Smooth muscle cell (in vitro differentiated cells): ENCODE data around the gene ITPK1. TPM values are rescaled to one million over a fixed set of nuclear protein-coding genes. Genes with fewer than 3 reads are reported as not detected.

Experiments
- DNase-seq: peaks from one replicate; lab custom pipeline; 2025; ENCODE audit not compliant: unreplicated experiment; lab: John Stamatoyannopoulos, UW
- H2AFZ ChIP-seq: fragments of 200-600 bp; sonication (generic); 2 replicates; pipeline ENCODE4 v1.6.0; 2016; ENCODE audit warnings: antibody characterized with exemption, low read depth, mild to moderate bottlenecking
- H3F3A ChIP-seq: fragments of 200-600 bp; sonication (generic); 2 replicates; pipeline ENCODE4 v1.6.0; 2017; ENCODE audit warnings: antibody characterized with exemption, low read depth
- H3K27ac ChIP-seq: fragments of 200-600 bp; sonication (generic); 2 replicates; pipeline ENCODE4 v1.5.1; 2016; ENCODE audit warnings: low read depth, mild to moderate bottlenecking
- H3K27me3 ChIP-seq: fragments of 200-600 bp; sonication (generic); 2 replicates; pipeline ENCODE4 v1.6.1; 2016; ENCODE audit warnings: low read depth, mild to moderate bottlenecking
- H3K36me3 ChIP-seq: fragments of 200-600 bp; sonication (generic); 2 replicates; pipeline ENCODE4 v1.5.1; 2016; ENCODE audit warnings: low read depth
- H3K4me1 ChIP-seq: fragments of 200-600 bp; sonication (generic); 2 replicates; pipeline ENCODE4 v1.5.1; 2016; ENCODE audit warnings: low read depth
- H3K4me2 ChIP-seq: fragments of 200-600 bp; sonication (generic); 2 replicates; pipeline ENCODE4 v1.6.0; 2016; ENCODE audit warnings: mild to moderate bottlenecking
- H3K4me3 ChIP-seq: fragments of 200-600 bp; sonication (generic); 2 replicates; pipeline ENCODE4 v1.5.1; 2016; ENCODE audit warnings: mild to moderate bottlenecking
- H3K79me2 ChIP-seq: fragments of 200-600 bp; sonication (generic); 2 replicates; pipeline ENCODE4 v1.6.0; 2016; ENCODE audit warnings: low read depth, mild to moderate bottlenecking
- H3K9ac ChIP-seq: fragments of 200-600 bp; sonication (generic); 2 replicates; pipeline ENCODE4 v1.6.0; 2016; ENCODE audit warnings: low read depth
- H3K9me3 ChIP-seq: fragments of 200-600 bp; sonication (generic); replicated peaks from 2 replicates; pipeline ENCODE4 v1.5.1; 2016; ENCODE audit warnings: low read depth
- H4K20me1 ChIP-seq: fragments of 200-600 bp; sonication (generic); 2 replicates; pipeline ENCODE4 v1.6.0; 2016; ENCODE audit warnings: low read depth
- CTCF ChIP-seq: fragments of 200-600 bp; sonication (generic); IDR thresholded peaks from 2 replicates; pipeline ENCODE4 v1.5.1; 2017; ENCODE audit warnings: borderline replicate concordance, mild to moderate bottlenecking, antibody characterized with exemption; ENCODE audit not compliant: insufficient read depth, poor library complexity, severe bottlenecking
- WGBS: methylation state at CpG from one replicate; pipeline ENCODE4 v1.1.7; 2016; ENCODE audit warnings: low lambda C conversion rate; 5-methylcytosine and 5-hydroxymethylcytosine counted together
- polyA plus RNA-seq: library from polyadenylated mRNA; unstranded; fragments of >200 nt; fragmentation: Nextera tagmentation; extraction: Ambion mirVana; gene quantifications from 2 replicates; pipeline ENCODE4 v1.2.1, GENCODE V29; 2016
- total RNA-seq: library from RNA; depleted of rRNA; stranded (reverse); fragments of >200 nt; gene quantifications from 2 replicates; pipeline ENCODE4 v1.2.3, GENCODE V29; 2014

ITPK1 gene
- total and polyA plus RNA-seq, 2 experiments from 2014 or later = 9.2 to 14.2 TPM

- Histone ChIP-seq H3K36me3 (no peaks in the 10 kb centered on the region), H3K4me3 (no peak overlapping the region), H3K9ac (no peak overlapping the region), H3K9me3 (no peaks in the 10 kb centered on the region), H3K27me3 (no peaks in the 10 kb centered on the region), H3K4me1 (peaks cover 12% of the 10 kb centered on the region), H3F3A (no peaks in the 10 kb centered on the region), H3K27ac (no peak overlapping the region), H3K4me2 (no peak overlapping the region), H4K20me1 (peaks cover 33% of the 10 kb centered on the region), H3K79me2 (no peaks in the 10 kb centered on the region), H2AFZ (no peak overlapping the region)
- no peak for TF ChIP-seq CTCF
- DNase-seq = no peak
- WGBS = 83% methylated on average over 17 of the region's 17 CpGs
Observed at GRCh38 chr14:93009471-93010129, 106.1 kb downstream of the ITPK1 start.

GRCh38 chr14:93008381-93008780 is 107.3 kb downstream of the ITPK1 start:
- H3K36me3 ChIP-seq = no peaks in the 10 kb centered on the region
- no peak for DNase-seq
- H3F3A ChIP-seq = no peaks in the 10 kb centered on the region
- TF ChIP-seq CTCF = no peak
- H3K9me3 ChIP-seq = no peaks in the 10 kb centered on the region
- peaks cover 9% of the 10 kb centered on the region for H3K4me1 ChIP-seq
- H3K27me3 ChIP-seq = no peaks in the 10 kb centered on the region
- no peak overlapping the region for H3K9ac ChIP-seq
- 39% methylated on average over 9 of the region's 9 CpGs for WGBS
- H3K4me2 ChIP-seq = peak overlapping the region; percentile 44
- no peak overlapping the region for H3K27ac ChIP-seq
- H2AFZ ChIP-seq = no peak overlapping the region
- H4K20me1 ChIP-seq = peaks cover 33% of the 10 kb centered on the region
- no peaks in the 10 kb centered on the region for H3K79me2 ChIP-seq
- H3K4me3 ChIP-seq = no peak overlapping the region

- H4K20me1 ChIP-seq = peaks cover 25% of the 10 kb centered on the region
- DNase-seq = no peak
- peaks cover 5% of the 10 kb centered on the region for H3K4me1 ChIP-seq
- H3F3A ChIP-seq = no peaks in the 10 kb centered on the region
- 77% methylated on average over 12 of the region's 15 CpGs for WGBS
- peak overlapping the region; percentile 40 for H3K4me2 ChIP-seq
- no peaks in the 10 kb centered on the region for H3K79me2 ChIP-seq
- H3K27ac ChIP-seq = peak overlapping the region; percentile 2
- H3K27me3 ChIP-seq = no peaks in the 10 kb centered on the region
- H2AFZ ChIP-seq = no peak overlapping the region
- no peak overlapping the region for H3K9ac ChIP-seq
- H3K9me3 ChIP-seq = no peaks in the 10 kb centered on the region
- no peak overlapping the region for H3K4me3 ChIP-seq
- no peak for TF ChIP-seq CTCF
- no peaks in the 10 kb centered on the region for H3K36me3 ChIP-seq
Observed at GRCh38 chr14:93007225-93007997, 108.3 kb downstream of the ITPK1 start.
